CD14-positive monocyte (primary cell): ENCODE data around the gene ZBP1. TPM values are rescaled to one million over a fixed set of nuclear protein-coding genes. Genes with fewer than 3 reads are reported as not detected.
A peak's percentile ranks its signal among the peaks of the same experiment; 100 is the strongest.

Experiments used
- DNase-seq, 3 donors: peaks; one replicate each; pipeline ENCODE4 v3.0.0-alpha.2; 2011 to 2022
- H2AFZ ChIP-seq: 2 replicates; pipeline ENCODE4 v1.6.0; 2012; ENCODE audit warnings: mild to moderate bottlenecking, low read depth, low read length, inconsistent platforms; ENCODE audit not compliant: insufficient read depth, poor library complexity, severe bottlenecking
- H3K27ac ChIP-seq, 2 donors: 1 replicate in 1 of 2; 2 replicates in 1 of 2; pipeline ENCODE4 v1.5.1; 2012 to 2013; ENCODE audit warnings: low read length in 2 of 2, control low read depth in 1 of 2, inconsistent platforms in 1 of 2, low read depth in 1 of 2, mild to moderate bottlenecking in 1 of 2
- H3K27me3 ChIP-seq, 2 donors: one replicate each; pipeline versions ENCODE4 v1.6.0 to v1.6.1; 2011 to 2013; ENCODE audit warnings: low read length in 2 of 2; ENCODE audit not compliant: control insufficient read depth in 2 of 2, insufficient read depth in 2 of 2
- H3K36me3 ChIP-seq, 2 donors: replicated peaks in 1 of 2; 1 replicate in 1 of 2; 2 replicates in 1 of 2; pipeline versions ENCODE4 v1.5.1 to v1.6.1; 2012 to 2013; ENCODE audit warnings: low read length in 2 of 2, control low read depth in 1 of 2, inconsistent platforms in 1 of 2, mild to moderate bottlenecking in 1 of 2; ENCODE audit not compliant: insufficient read depth in 2 of 2, control insufficient read depth in 1 of 2
- H3K4me1 ChIP-seq, 2 donors: 1 replicate in 1 of 2; 2 replicates in 1 of 2; pipeline versions ENCODE4 v1.5.1 to v1.6.1; 2012 to 2013; ENCODE audit warnings: low read length in 2 of 2, control low read depth in 1 of 2, inconsistent platforms in 1 of 2, mild to moderate bottlenecking in 1 of 2, moderate library complexity in 1 of 2; ENCODE audit not compliant: insufficient read depth in 2 of 2, control insufficient read depth in 1 of 2
- H3K4me2 ChIP-seq: replicated peaks from 2 replicates; pipeline ENCODE3; 2012; ENCODE audit warnings: low read length, moderate library complexity, mild to moderate bottlenecking; ENCODE audit not compliant: poor library complexity, severe bottlenecking; ENCODE audit errors: extremely low read depth
- H3K4me3 ChIP-seq, 3 experiments: fragments of 200-600 bp in 1 of 3; sonication (generic) in 1 of 3; replicated peaks in 1 of 3; 1 replicate in 2 of 3; 2 replicates in 1 of 3; pipeline ENCODE4 v1.5.1; 2011 to 2013; ENCODE audit warnings: low read length in 3 of 3, mild to moderate bottlenecking in 3 of 3, control low read depth in 2 of 3, low read depth in 2 of 3, inconsistent platforms in 1 of 3, moderate library complexity in 1 of 3
- H3K79me2 ChIP-seq: 2 replicates; pipeline ENCODE4 v1.6.0; 2012; ENCODE audit warnings: mild to moderate bottlenecking, control low read depth, inconsistent platforms, low read length, moderate library complexity; ENCODE audit not compliant: insufficient read depth
- H3K9ac ChIP-seq: 2 replicates; pipeline ENCODE4 v1.6.0; 2017; ENCODE audit warnings: low read length, mild to moderate bottlenecking; ENCODE audit not compliant: insufficient read depth, poor library complexity, severe bottlenecking
- H3K9me3 ChIP-seq, 2 donors: replicated peaks in 1 of 2; 1 replicate in 1 of 2; 2 replicates in 1 of 2; pipeline versions ENCODE4 v1.5.1 to v1.6.1; 2012 to 2013; ENCODE audit warnings: low read length in 2 of 2, control low read depth in 1 of 2; ENCODE audit not compliant: control insufficient read depth in 1 of 2, insufficient read depth in 1 of 2
- H4K20me1 ChIP-seq: 2 replicates; pipeline ENCODE4 v1.6.0; 2012; ENCODE audit warnings: mild to moderate bottlenecking, low read length, control low read depth, moderate library complexity; ENCODE audit not compliant: insufficient read depth
- H3K27ac Mint-ChIP-seq, 7 donors: one replicate each; pipeline ENCODE4 v1.8.0; 2020; ENCODE audit warnings: mild to moderate bottlenecking in 7 of 7, mixed read lengths in 7 of 7, moderate library complexity in 6 of 7, inconsistent platforms in 2 of 7
- H3K27me3 Mint-ChIP-seq, 3 donors: one replicate each; pipeline ENCODE4 v1.8.0; 2021 to 2022; ENCODE audit warnings: low read depth in 3 of 3, mild to moderate bottlenecking in 3 of 3, mixed read lengths in 3 of 3, moderate library complexity in 3 of 3, inconsistent platforms in 1 of 3
- H3K36me3 Mint-ChIP-seq, 2 donors: one replicate each; pipeline ENCODE4 v1.8.0; 2020; ENCODE audit warnings: mixed read lengths in 2 of 2, inconsistent platforms in 1 of 2, mild to moderate bottlenecking in 1 of 2
- H3K4me1 Mint-ChIP-seq: one replicate; pipeline ENCODE4 v1.8.0; 2020; ENCODE audit warnings: mild to moderate bottlenecking, mixed read lengths
- H3K4me3 Mint-ChIP-seq, 2 donors: one replicate each; pipeline ENCODE4 v1.8.0; 2020; ENCODE audit warnings: mild to moderate bottlenecking in 2 of 2, mixed read lengths in 2 of 2, moderate library complexity in 1 of 2
- H3K9me3 Mint-ChIP-seq, 7 donors: one replicate each; pipeline ENCODE4 v1.8.0; 2020 to 2022; ENCODE audit warnings: mixed read lengths in 7 of 7, mild to moderate bottlenecking in 6 of 7, moderate library complexity in 6 of 7, inconsistent platforms in 2 of 7
- WGBS: methylation state at CpG from one replicate; pipeline ENCODE4 v1.1.5; 2013; ENCODE audit warnings: missing lambda C conversion rate; ENCODE audit not compliant: insufficient coverage; 5-methylcytosine and 5-hydroxymethylcytosine counted together
- intact Hi-C, 2 donors: fragments of 100-400 bp; cut with micrococcal nuclease; formaldehyde crosslinking; loops; one replicate each; pipeline versions ENCODE4 v1.15.0 to v1.15.1; 2023
- polyA plus RNA-seq, 3 donors: library from polyadenylated mRNA; depleted of rRNA in 1 of 3; unstranded in 2 of 3; stranded (reverse) in 1 of 3; fragments of 300-500 nt in 2 of 3; fragments of >200 nt in 1 of 3; fragmentation: Illumina TruSeq in 2 of 3; gene quantifications; 1 replicate in 2 of 3; 2 replicates in 1 of 3; pipeline ENCODE4 v1.2.3, GENCODE V29; 2012 to 2021
- TF ChIP-seq, protein P1 (sequence below): fragments of 200-600 bp; IDR thresholded peaks from one replicate; pipeline ENCODE4 v1.8.0; 2022; ENCODE audit warnings: antibody characterized with exemption, mild to moderate bottlenecking

Gene ZBP1
- polyA plus RNA-seq, 3 donors, result 2.8 to 25.9 (median 3.0) TPM

- H3K4me2 ChIP-seq, result no peak overlapping the region
- Mint-ChIP-seq H3K4me3 (peak overlapping the region in 1 of 2 donors; percentile 28), H3K4me1 (no peaks in the 10 kb centered on the region), H3K9me3 (peaks cover 0 to 3% (median 0%) of the 10 kb centered on the region in 7 donors), H3K27ac (peak overlapping the region in 1 of 7 donors; percentile 11), H3K27me3 (peaks cover 6 to 30% (median 8%) of the 10 kb centered on the region in 3 donors), H3K36me3 (peaks cover 9 to 58% of the 10 kb centered on the region in 2 donors)
- intact Hi-C loops, result no loop called here
- 96% methylated on average over 15 of the region's 18 CpGs for WGBS
- H3K4me3 ChIP-seq, result no peak overlapping the region
- DNase-seq, result no peak
- no peaks in the 10 kb centered on the region for H4K20me1 ChIP-seq
- no peak overlapping the region for H3K27ac ChIP-seq
- peaks cover under 1 to 23% of the 10 kb centered on the region in 2 donors for H3K36me3 ChIP-seq
- H3K4me1 ChIP-seq, result no peaks in the 10 kb centered on the region
- TF ChIP-seq, protein P1, sequence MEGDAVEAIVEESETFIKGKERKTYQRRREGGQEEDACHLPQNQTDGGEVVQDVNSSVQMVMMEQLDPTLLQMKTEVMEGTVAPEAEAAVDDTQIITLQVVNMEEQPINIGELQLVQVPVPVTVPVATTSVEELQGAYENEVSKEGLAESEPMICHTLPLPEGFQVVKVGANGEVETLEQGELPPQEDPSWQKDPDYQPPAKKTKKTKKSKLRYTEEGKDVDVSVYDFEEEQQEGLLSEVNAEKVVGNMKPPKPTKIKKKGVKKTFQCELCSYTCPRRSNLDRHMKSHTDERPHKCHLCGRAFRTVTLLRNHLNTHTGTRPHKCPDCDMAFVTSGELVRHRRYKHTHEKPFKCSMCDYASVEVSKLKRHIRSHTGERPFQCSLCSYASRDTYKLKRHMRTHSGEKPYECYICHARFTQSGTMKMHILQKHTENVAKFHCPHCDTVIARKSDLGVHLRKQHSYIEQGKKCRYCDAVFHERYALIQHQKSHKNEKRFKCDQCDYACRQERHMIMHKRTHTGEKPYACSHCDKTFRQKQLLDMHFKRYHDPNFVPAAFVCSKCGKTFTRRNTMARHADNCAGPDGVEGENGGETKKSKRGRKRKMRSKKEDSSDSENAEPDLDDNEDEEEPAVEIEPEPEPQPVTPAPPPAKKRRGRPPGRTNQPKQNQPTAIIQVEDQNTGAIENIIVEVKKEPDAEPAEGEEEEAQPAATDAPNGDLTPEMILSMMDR, result no peak
- H3K27me3 ChIP-seq, result no peaks in the 10 kb centered on the region
- no peak overlapping the region for H3K9ac ChIP-seq
- no peaks in the 10 kb centered on the region for H3K79me2 ChIP-seq
- H2AFZ ChIP-seq, result no peak overlapping the region
- no peaks in the 10 kb centered on the region for H3K9me3 ChIP-seq
Measured at GRCh38 chr20:57610261-57610952, 9.8 kb downstream of the ZBP1 start.

GRCh38 chr20:57609842-57610167 lies 10.4 kb downstream of the ZBP1 start:
- 100% methylated on average over 5 of the region's 8 CpGs for WGBS
- Mint-ChIP-seq H3K27ac (no peak overlapping the region), H3K9me3 (peaks cover 0 to 3% (median 0%) of the 10 kb centered on the region in 7 donors), H3K27me3 (peaks cover 6 to 28% (median 6%) of the 10 kb centered on the region in 3 donors), H3K36me3 (peaks cover 9 to 52% of the 10 kb centered on the region in 2 donors), H3K4me1 (peaks cover 4% of the 10 kb centered on the region), H3K4me3 (no peak overlapping the region)
- H3K4me3 ChIP-seq, result no peak overlapping the region
- peaks cover 0 to 17% of the 10 kb centered on the region in 2 donors for H3K36me3 ChIP-seq
- H3K4me1 ChIP-seq, result no peaks in the 10 kb centered on the region
- no peaks in the 10 kb centered on the region for H3K9me3 ChIP-seq
- intact Hi-C loops, result no loop called here
- no peak for DNase-seq
- no peaks in the 10 kb centered on the region for H4K20me1 ChIP-seq
- TF ChIP-seq, protein P1, result no peak
- no peaks in the 10 kb centered on the region for H3K27me3 ChIP-seq
- no peak overlapping the region for H3K9ac ChIP-seq
- H2AFZ ChIP-seq, result no peak overlapping the region
- H3K27ac ChIP-seq, result no peak overlapping the region
- no peak overlapping the region for H3K4me2 ChIP-seq
- H3K79me2 ChIP-seq, result no peaks in the 10 kb centered on the region
